ENCODE data around the gene TFIP11. TPM values are rescaled to one million over a fixed set of nuclear protein-coding genes. Genes with fewer than 3 reads are reported as not detected.

Gene TFIP11
- total and polyA plus RNA-seq, 4 donors = 14.3 to 31.7 (median 24.6) TPM

- Histone ChIP-seq H3K9ac (ENCODE audit: low read depth in 1 of 2, low read length in 2 of 2) (no peak overlapping the region), H3K27me3 (ENCODE audit: control insufficient read depth in 4 of 4, insufficient read depth in 4 of 4, low read length in 3 of 4) (no peaks in the 10 kb centered on the region), H3K4me1 (ENCODE audit: control insufficient read depth in 4 of 4, insufficient read depth in 4 of 4, low read length in 3 of 4) (peaks cover 6 to 48% (median 35%) of the 10 kb centered on the region in 4 donors), H3K9me3 (ENCODE audit: control insufficient read depth in 4 of 4, low read length in 3 of 4) (no peaks in the 10 kb centered on the region), H3K36me3 (ENCODE audit: control insufficient read depth in 4 of 4, insufficient read depth in 3 of 4, low read depth in 1 of 4, low read length in 3 of 4) (peaks cover 5 to 16% (median 11%) of the 10 kb centered on the region in 4 donors), H3K27ac (ENCODE audit: low read depth in 1 of 2, low read length in 2 of 2) (no peak overlapping the region), H3K4me3 (ENCODE audit: low read depth in 1 of 3, low read length in 3 of 3) (no peak overlapping the region)
- TF ChIP-seq CTCF (IDR thresholded peaks at IDR 0.05; ENCODE audit: low read depth, low read length, missing input control) = no peak
- no peak for TF ChIP-seq ATF3 (IDR thresholded peaks at IDR 0.05)
- no peak for TF ChIP-seq ZBTB33 (IDR thresholded peaks at IDR 0.05)
- TF ChIP-seq FOXA1 (IDR thresholded peaks at IDR 0.05) = no peak
- TF ChIP-seq FOXA2 (IDR thresholded peaks at IDR 0.05) = no peak
- no peak for TF ChIP-seq RXRA (IDR thresholded peaks at IDR 0.05)
- TF ChIP-seq YY1 (IDR thresholded peaks at IDR 0.05) = no peak
- no peak for TF ChIP-seq EGR1 (IDR thresholded peaks at IDR 0.05; ENCODE audit: low read depth in 2 of 2)
- no peak for TF ChIP-seq NR2F2 (IDR thresholded peaks at IDR 0.05)
- no peak for TF ChIP-seq TAF1 (conservative IDR thresholded peaks at IDR 0.05)
- DNase-seq (ENCODE audit: low spot score) = no peak
- 80% methylated on average over 5 of the region's 5 CpGs for WGBS
These were observed 33.6 kb upstream of the TFIP11 start for GRCh38 chr22:26545827-26546226.

- no peak for TF ChIP-seq FOXA1 (IDR thresholded peaks at IDR 0.05)
- TF ChIP-seq FOXA2 (IDR thresholded peaks at IDR 0.05) = no peak
- no peak for TF ChIP-seq HNF4G (IDR thresholded peaks at IDR 0.05)
- TF ChIP-seq ATF3 (IDR thresholded peaks at IDR 0.05) = no peak
- no peak for TF ChIP-seq NR2F2 (IDR thresholded peaks at IDR 0.05)
- no peak for TF ChIP-seq REST (IDR thresholded peaks at IDR 0.05)
- TF ChIP-seq HNF4A (conservative IDR thresholded peaks at IDR 0.05) = no peak
- no peak for TF ChIP-seq JUND (IDR thresholded peaks at IDR 0.05)
- no peak for TF ChIP-seq ZBTB33 (IDR thresholded peaks at IDR 0.05)
- Histone ChIP-seq H3K27me3 (ENCODE audit: control insufficient read depth in 4 of 4, insufficient read depth in 4 of 4, low read length in 3 of 4) (no peaks in the 10 kb centered on the region), H3K36me3 (ENCODE audit: control insufficient read depth in 4 of 4, insufficient read depth in 3 of 4, low read depth in 1 of 4, low read length in 3 of 4) (peaks cover 7 to 21% (median 16%) of the 10 kb centered on the region in 4 donors), H3K4me1 (ENCODE audit: control insufficient read depth in 4 of 4, insufficient read depth in 4 of 4, low read length in 3 of 4) (peaks cover 3 to 43% (median 31%) of the 10 kb centered on the region in 4 donors), H3K9me3 (ENCODE audit: control insufficient read depth in 4 of 4, low read length in 3 of 4) (no peaks in the 10 kb centered on the region), H3K9ac (ENCODE audit: low read depth in 1 of 2, low read length in 2 of 2) (no peak overlapping the region), H3K27ac (ENCODE audit: low read depth in 1 of 2, low read length in 2 of 2) (no peak overlapping the region), H3K4me3 (ENCODE audit: low read depth in 1 of 3, low read length in 3 of 3) (no peak overlapping the region)
- WGBS = 54% methylated on average over 2 of the region's 2 CpGs
- no peak for DNase-seq (ENCODE audit: low spot score)
These were observed 33.1 kb upstream of the TFIP11 start for GRCh38 chr22:26545385-26545784.

All from liver (tissue), 9 donors.